HepG2 (cell line): Measurements from ENCODE around the gene SPPL3. TPM values are rescaled to one million over a fixed set of nuclear protein-coding genes. Genes with fewer than 3 reads are reported as not detected.

Source experiments
- AHR ChIP-seq: IDR thresholded peaks from 2 replicates; pipeline ENCODE4 v1.6.1; 2018; ENCODE audit warnings: missing genetic modification reagents, missing compliant biosample characterization
- DMAP1 ChIP-seq: IDR thresholded peaks from 2 replicates; pipeline ENCODE4 v1.6.1; 2016
- HOMEZ ChIP-seq: IDR thresholded peaks from 2 replicates; pipeline ENCODE4 v1.6.1; 2016; ENCODE audit warnings: low read depth
- JUN ChIP-seq: sonication (generic); formaldehyde crosslinking; IDR thresholded peaks from 2 replicates; pipeline ENCODE4 v1.4.0; 2020; ENCODE audit warnings: mild to moderate bottlenecking, missing genetic modification reagents
- MLX ChIP-seq: IDR thresholded peaks from 2 replicates; pipeline ENCODE4 v1.6.1; 2016
- MTA3 ChIP-seq: sonication (generic); formaldehyde crosslinking; IDR thresholded peaks from 2 replicates; pipeline ENCODE4 v1.4.0; 2020; ENCODE audit warnings: missing genetic modification reagents
- NBN ChIP-seq: fragments of 450-650 bp; conservative IDR thresholded peaks from 2 replicates; pipeline ENCODE4 v1.6.1; 2017
- RBFOX2 ChIP-seq: fragments of 200-400 bp; formaldehyde crosslinking; IDR thresholded peaks from 2 replicates; pipeline ENCODE4 v1.6.1; 2017; ENCODE audit warnings: low read depth, mild to moderate bottlenecking, low read length
- TFE3 ChIP-seq: IDR thresholded peaks from 2 replicates; pipeline ENCODE4 v1.6.1; 2016
- U2AF1 ChIP-seq: fragments of 200-400 bp; formaldehyde crosslinking; optimal IDR thresholded peaks from 2 replicates; pipeline ENCODE3; 2017; ENCODE audit warnings: mild to moderate bottlenecking, low read depth, low read length
- ZC3H13 ChIP-seq: sonication (generic); formaldehyde crosslinking; IDR thresholded peaks from 2 replicates; pipeline ENCODE4 v1.8.1; 2023; ENCODE audit warnings: mild to moderate bottlenecking, missing genetic modification reagents, moderate library complexity
- ZNF34 ChIP-seq: sonication (generic); formaldehyde crosslinking; IDR thresholded peaks from 2 replicates; pipeline ENCODE4 v1.4.0; 2020; ENCODE audit warnings: mild to moderate bottlenecking, missing genetic modification reagents, borderline replicate concordance
- ZNF431 ChIP-seq: sonication (generic); formaldehyde crosslinking; IDR thresholded peaks from 2 replicates; pipeline ENCODE4 v1.9.0; 2022; ENCODE audit warnings: missing genetic modification reagents, low read depth, mild to moderate bottlenecking, borderline replicate concordance
- ZNF569 ChIP-seq: sonication (generic); formaldehyde crosslinking; IDR thresholded peaks from 2 replicates; pipeline ENCODE4 v1.5.0; 2020; ENCODE audit warnings: mild to moderate bottlenecking, missing genetic modification reagents, moderate library complexity, borderline replicate concordance
- ZNF570 ChIP-seq: sonication (generic); formaldehyde crosslinking; IDR thresholded peaks from 2 replicates; pipeline ENCODE4 v1.4.0; 2020; ENCODE audit warnings: mild to moderate bottlenecking, missing genetic modification reagents, borderline replicate concordance
- ZNF776 ChIP-seq: sonication (generic); formaldehyde crosslinking; IDR thresholded peaks from 2 replicates; pipeline ENCODE4 v1.4.0; 2020; ENCODE audit warnings: mild to moderate bottlenecking, missing genetic modification reagents
- ZNF891 ChIP-seq: sonication (generic); formaldehyde crosslinking; IDR thresholded peaks from 2 replicates; pipeline ENCODE4 v1.5.0; 2020; ENCODE audit warnings: mild to moderate bottlenecking, missing genetic modification reagents
- polyA plus RNA-seq, 8 experiments: library from polyadenylated mRNA; depleted of rRNA in 3 of 8; stranded (reverse) in 7 of 8; unstranded in 1 of 8; fragments of >200 nt; fragmentation: Illumina TruSeq in 4 of 8; extraction: Trizol in 4 of 8; gene quantifications; 2 replicates each; pipeline versions ENCODE4 v1.2.1 to v1.2.3, GENCODE V29; 2011 to 2016; ENCODE audit warnings: low read depth in 4 of 8, missing spikeins in 1 of 8, mixed read lengths in 1 of 8; ENCODE audit not compliant: insufficient read depth in 1 of 8
- total RNA-seq, 5 experiments: library from RNA; depleted of rRNA; stranded (reverse); fragments of >200 nt; fragmentation: Illumina TruSeq; extraction: Trizol; gene quantifications; 2 replicates each; pipeline ENCODE4 v1.2.3, GENCODE V29; 2016; ENCODE audit warnings: low read depth in 1 of 5
- TF ChIP-seq, protein P1 (sequence below): sonication (generic); formaldehyde crosslinking; IDR thresholded peaks from 2 replicates; pipeline ENCODE4 v1.5.0; 2020; ENCODE audit warnings: mild to moderate bottlenecking, missing genetic modification reagents
- TF ChIP-seq, protein P2 (sequence below): sonication (generic); formaldehyde crosslinking; IDR thresholded peaks from 2 replicates; pipeline ENCODE4 v1.4.0; 2020; ENCODE audit warnings: missing genetic modification reagents
- TF ChIP-seq, protein P3 (sequence below): sonication (generic); formaldehyde crosslinking; IDR thresholded peaks from 2 replicates; pipeline ENCODE4 v1.5.0; 2020; ENCODE audit warnings: missing genetic modification reagents, mild to moderate bottlenecking, borderline replicate concordance

SPPL3 gene
- total and polyA plus RNA-seq, 2 of the 13 experiments (the other 11 are each of a cell fraction or from before 2014, with no cell fraction given) = 8.9 to 9.1 TPM

DNA sequence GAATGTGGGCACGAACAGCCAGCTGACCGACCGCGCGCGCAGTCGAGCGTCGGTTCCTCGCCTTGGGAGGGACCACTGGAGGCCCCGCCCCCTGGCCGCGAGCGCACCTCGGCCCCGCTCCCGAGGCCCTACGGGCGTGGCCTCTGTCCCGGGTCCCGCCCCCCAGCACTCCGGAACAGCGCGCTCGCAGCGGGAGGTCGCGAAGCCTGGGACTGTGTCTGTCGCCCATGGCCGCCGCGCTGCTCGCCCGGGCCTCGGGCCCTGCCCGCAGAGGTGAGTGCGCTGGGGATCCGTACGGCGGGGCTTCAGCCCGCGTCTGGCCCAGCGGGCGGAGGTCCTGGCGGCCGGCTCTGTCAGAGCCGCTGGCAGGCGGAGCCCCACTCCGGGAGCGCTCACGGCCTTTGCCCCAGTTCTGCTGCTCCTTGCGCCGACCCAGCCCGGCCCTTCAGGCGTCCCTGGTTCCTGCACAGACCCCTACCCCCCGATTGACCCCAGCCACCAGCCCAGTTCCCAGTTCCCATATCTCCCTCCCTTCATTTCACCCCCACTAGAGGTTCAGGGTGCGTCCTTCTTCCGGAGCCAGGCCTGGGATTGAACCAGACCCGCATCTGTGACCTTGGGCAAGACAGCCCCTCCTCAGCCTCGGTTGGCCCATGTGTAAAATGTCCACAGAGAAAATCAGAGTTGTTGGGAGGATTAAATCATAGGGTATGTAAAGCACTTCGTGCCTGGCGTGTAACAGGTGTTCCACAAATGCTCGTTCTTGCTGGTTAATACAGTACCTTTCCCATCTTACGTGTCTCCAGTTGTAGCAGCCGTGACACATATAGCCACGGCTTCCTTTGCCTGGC lies 178.3 kb downstream of the SPPL3 start, which contains the start of gene ACADS (continued):
- no peak for TF ChIP-seq ZC3H13 (CRISPR knock-in tag)
- TF ChIP-seq MLX (CRISPR knock-in tag) = no peak
- peak; percentile 74; the same call in 1 of the 2 replicates for TF ChIP-seq ZNF891 (CRISPR knock-in tag)
- no peak for TF ChIP-seq MTA3
- no peak for TF ChIP-seq U2AF1
- no peak for TF ChIP-seq TFE3 (CRISPR knock-in tag)
- TF ChIP-seq, protein P1, sequence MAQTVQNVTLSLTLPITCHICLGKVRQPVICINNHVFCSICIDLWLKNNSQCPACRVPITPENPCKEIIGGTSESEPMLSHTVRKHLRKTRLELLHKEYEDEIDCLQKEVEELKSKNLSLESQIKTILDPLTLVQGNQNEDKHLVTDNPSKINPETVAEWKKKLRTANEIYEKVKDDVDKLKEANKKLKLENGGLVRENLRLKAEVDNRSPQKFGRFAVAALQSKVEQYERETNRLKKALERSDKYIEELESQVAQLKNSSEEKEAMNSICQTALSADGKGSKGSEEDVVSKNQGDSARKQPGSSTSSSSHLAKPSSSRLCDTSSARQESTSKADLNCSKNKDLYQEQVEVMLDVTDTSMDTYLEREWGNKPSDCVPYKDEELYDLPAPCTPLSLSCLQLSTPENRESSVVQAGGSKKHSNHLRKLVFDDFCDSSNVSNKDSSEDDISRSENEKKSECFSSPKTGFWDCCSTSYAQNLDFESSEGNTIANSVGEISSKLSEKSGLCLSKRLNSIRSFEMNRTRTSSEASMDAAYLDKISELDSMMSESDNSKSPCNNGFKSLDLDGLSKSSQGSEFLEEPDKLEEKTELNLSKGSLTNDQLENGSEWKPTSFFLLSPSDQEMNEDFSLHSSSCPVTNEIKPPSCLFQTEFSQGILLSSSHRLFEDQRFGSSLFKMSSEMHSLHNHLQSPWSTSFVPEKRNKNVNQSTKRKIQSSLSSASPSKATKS = no peak
- no peak for TF ChIP-seq JUN (CRISPR knock-in tag)
- TF ChIP-seq ZNF569 (CRISPR knock-in tag) = no peak
- no peak for TF ChIP-seq ZNF34 (CRISPR knock-in tag)
- peak; percentile 93 for TF ChIP-seq RBFOX2
- TF ChIP-seq ZNF570 (CRISPR knock-in tag) = no peak
- TF ChIP-seq ZNF431 (CRISPR knock-in tag) = no peak
- TF ChIP-seq AHR = no peak
- TF ChIP-seq, protein P2, sequence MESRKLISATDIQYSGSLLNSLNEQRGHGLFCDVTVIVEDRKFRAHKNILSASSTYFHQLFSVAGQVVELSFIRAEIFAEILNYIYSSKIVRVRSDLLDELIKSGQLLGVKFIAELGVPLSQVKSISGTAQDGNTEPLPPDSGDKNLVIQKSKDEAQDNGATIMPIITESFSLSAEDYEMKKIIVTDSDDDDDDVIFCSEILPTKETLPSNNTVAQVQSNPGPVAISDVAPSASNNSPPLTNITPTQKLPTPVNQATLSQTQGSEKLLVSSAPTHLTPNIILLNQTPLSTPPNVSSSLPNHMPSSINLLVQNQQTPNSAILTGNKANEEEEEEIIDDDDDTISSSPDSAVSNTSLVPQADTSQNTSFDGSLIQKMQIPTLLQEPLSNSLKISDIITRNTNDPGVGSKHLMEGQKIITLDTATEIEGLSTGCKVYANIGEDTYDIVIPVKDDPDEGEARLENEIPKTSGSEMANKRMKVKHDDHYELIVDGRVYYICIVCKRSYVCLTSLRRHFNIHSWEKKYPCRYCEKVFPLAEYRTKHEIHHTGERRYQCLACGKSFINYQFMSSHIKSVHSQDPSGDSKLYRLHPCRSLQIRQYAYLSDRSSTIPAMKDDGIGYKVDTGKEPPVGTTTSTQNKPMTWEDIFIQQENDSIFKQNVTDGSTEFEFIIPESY = no peak
- TF ChIP-seq HOMEZ (CRISPR knock-in tag) = no peak
- TF ChIP-seq, protein P3, sequence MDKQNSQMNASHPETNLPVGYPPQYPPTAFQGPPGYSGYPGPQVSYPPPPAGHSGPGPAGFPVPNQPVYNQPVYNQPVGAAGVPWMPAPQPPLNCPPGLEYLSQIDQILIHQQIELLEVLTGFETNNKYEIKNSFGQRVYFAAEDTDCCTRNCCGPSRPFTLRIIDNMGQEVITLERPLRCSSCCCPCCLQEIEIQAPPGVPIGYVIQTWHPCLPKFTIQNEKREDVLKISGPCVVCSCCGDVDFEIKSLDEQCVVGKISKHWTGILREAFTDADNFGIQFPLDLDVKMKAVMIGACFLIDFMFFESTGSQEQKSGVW = no peak
- TF ChIP-seq ZNF776 = no peak; the same call in 1 of the 2 replicates
- TF ChIP-seq NBN = no peak
- TF ChIP-seq DMAP1 (CRISPR knock-in tag) = 0 out of 2 replicates have a peak, but pooled peaks have one; percentile 41
